T-cell (primary cell): Measurements from ENCODE around the gene MSANTD1. TPM values are rescaled to one million over a fixed set of nuclear protein-coding genes. Genes with fewer than 3 reads are reported as not detected.

Source experiments
- ATAC-seq, 4 experiments: fragments of 200-7000 bp in 3 of 4; fragments of 150-1000 bp in 1 of 4; cut with Tn5 transposase; replicated peaks in 1 of 4; 1 replicate in 3 of 4; 2 replicates in 1 of 4; pipeline ENCODE4 v1.10.0; 2021; ENCODE audit warnings: moderate library complexity in 3 of 4, mild to moderate bottlenecking in 2 of 4, moderate number of reproducible peaks in 1 of 4
- CTCF ChIA-PET, 2 donors: fragments of 300-600 bp; sonication (Branson Sonifier 250); formaldehyde crosslinking; loops; one replicate each; lab custom pipeline; 2022; ENCODE audit warnings: antibody characterized with exemption in 2 of 2; lab: Charles Lee
- POLR2A ChIA-PET, 2 donors: fragments of 300-600 bp; sonication (Branson Sonifier 250); formaldehyde crosslinking; loops; one replicate each; lab custom pipeline; 2022; ENCODE audit warnings: antibody characterized with exemption in 2 of 2; lab: Charles Lee
- DNase-seq, 35 experiments: peaks; one replicate each; pipeline versions ENCODE4 v3.0.0 to v3.0.0-alpha.2; 2013 to 2023
- H3K27ac ChIP-seq: one replicate; pipeline ENCODE4 v1.5.1; 2013; ENCODE audit warnings: low read length
- H3K27me3 ChIP-seq, 2 experiments: replicated peaks in 1 of 2; 1 replicate in 1 of 2; 2 replicates in 1 of 2; pipeline versions ENCODE4 v1.6.1 to v1.7.0; 2013; ENCODE audit warnings: low read length in 1 of 2, mixed read lengths in 1 of 2; ENCODE audit not compliant: control insufficient read depth in 2 of 2, insufficient read depth in 2 of 2; ENCODE audit errors: extremely low read depth in 1 of 2
- H3K36me3 ChIP-seq, 2 donors: 1 replicate in 1 of 2; 2 replicates in 1 of 2; pipeline versions ENCODE4 v1.6.1 to v1.7.0; 2013; ENCODE audit warnings: low read length in 1 of 2; ENCODE audit not compliant: control insufficient read depth in 2 of 2, insufficient read depth in 1 of 2; ENCODE audit errors: extremely low read depth in 1 of 2
- H3K4me1 ChIP-seq, 2 experiments: 1 replicate in 1 of 2; 2 replicates in 1 of 2; pipeline versions ENCODE4 v1.6.1 to v1.7.0; 2013; ENCODE audit warnings: low read length in 2 of 2, mixed read lengths in 1 of 2; ENCODE audit not compliant: insufficient read depth in 2 of 2, control insufficient read depth in 1 of 2; ENCODE audit errors: extremely low read depth in 1 of 2
- H3K4me3 ChIP-seq, 2 donors: 1 replicate in 1 of 2; 2 replicates in 1 of 2; pipeline versions ENCODE4 v1.5.1 to v1.7.0; 2013; ENCODE audit warnings: mild to moderate bottlenecking in 2 of 2, low read length in 1 of 2, moderate library complexity in 1 of 2; ENCODE audit not compliant: control insufficient read depth in 1 of 2; ENCODE audit errors: extremely low read depth in 1 of 2
- H3K9me3 ChIP-seq: 2 replicates; pipeline ENCODE4 v1.7.0; 2013
- H3K27ac Mint-ChIP-seq, 2 donors: one replicate each; pipeline ENCODE4 v1.8.0; 2020 to 2021; ENCODE audit warnings: mild to moderate bottlenecking in 2 of 2, mixed read lengths in 2 of 2
- H3K27me3 Mint-ChIP-seq, 2 donors: one replicate each; pipeline ENCODE4 v1.8.0; 2021 to 2022; ENCODE audit warnings: mixed read lengths in 2 of 2
- H3K36me3 Mint-ChIP-seq: one replicate; pipeline ENCODE4 v1.8.0; 2021; ENCODE audit warnings: mixed read lengths
- H3K4me1 Mint-ChIP-seq, 3 donors: one replicate each; pipeline ENCODE4 v1.8.0; 2020 to 2022; ENCODE audit warnings: mixed read lengths in 3 of 3, mild to moderate bottlenecking in 1 of 3
- H3K4me3 Mint-ChIP-seq, 3 donors: one replicate each; pipeline ENCODE4 v1.8.0; 2020 to 2022; ENCODE audit warnings: mild to moderate bottlenecking in 3 of 3, mixed read lengths in 3 of 3, moderate library complexity in 3 of 3
- H3K9me3 Mint-ChIP-seq, 3 donors: one replicate each; pipeline ENCODE4 v1.8.0; 2020 to 2022; ENCODE audit warnings: mixed read lengths in 3 of 3
- WGBS: methylation state at CpG from one replicate; pipeline ENCODE4 v1.1.5; 2013; ENCODE audit warnings: missing lambda C conversion rate; ENCODE audit not compliant: insufficient coverage; 5-methylcytosine and 5-hydroxymethylcytosine counted together
- total RNA-seq, 35 experiments: library from RNA in 6 of 35; stranded (reverse) in 6 of 35; fragments of 120-200 nt in 1 of 35; gene quantifications; one replicate each; pipeline versions ENCODE4 v1.2.1 to v1.2.4 and lab custom pipeline; 2013 to 2026

MSANTD1 gene
- total RNA-seq, 5 donors from 2014 or later (not counting 1 experiment from before 2014, with no cell fraction given), result 0.60 to 2.5 (median 1.6) TPM

- H3K4me3 Mint-ChIP-seq, result no peak overlapping the region
- Histone ChIP-seq H3K36me3 (peaks cover 6 to 16% of the 10 kb centered on the region in 2 donors), H3K9me3 (no peaks in the 10 kb centered on the region), H3K27me3 (no peaks in the 10 kb centered on the region), H3K4me1 (peaks cover 0 to 12% of the 10 kb centered on the region in 2 experiments), H3K27ac (no peak overlapping the region), H3K4me3 (no peak overlapping the region)
- DNase-seq (no peak), ATAC-seq (no peak)
- no peaks in the 10 kb centered on the region for H3K27me3 Mint-ChIP-seq
- POLR2A ChIA-PET, result no interaction called here
- H3K36me3 Mint-ChIP-seq, result peaks cover under 1% of the 10 kb centered on the region
- CTCF ChIA-PET, result no interaction called here
- H3K9me3 Mint-ChIP-seq, result no peaks in the 10 kb centered on the region
- H3K4me1 Mint-ChIP-seq, result peaks cover 16 to 19% (median 17%) of the 10 kb centered on the region in 3 donors
- no peak overlapping the region for H3K27ac Mint-ChIP-seq
- WGBS, result 91% methylated on average over 6 of the region's 9 CpGs
These were observed 4.2 kb upstream of the MSANTD1 start for GRCh38 chr4:3244747-3245146.

- Mint-ChIP-seq H3K27ac (no peak overlapping the region), H3K4me3 (no peak overlapping the region), H3K4me1 (peaks cover 16 to 19% (median 17%) of the 10 kb centered on the region in 3 donors), H3K27me3 (no peaks in the 10 kb centered on the region), H3K9me3 (no peaks in the 10 kb centered on the region), H3K36me3 (no peaks in the 10 kb centered on the region)
- Histone ChIP-seq H3K4me1 (peaks cover 0 to 12% of the 10 kb centered on the region in 2 experiments), H3K36me3 (peaks cover 4 to 6% of the 10 kb centered on the region in 2 donors), H3K4me3 (no peak overlapping the region), H3K27me3 (no peaks in the 10 kb centered on the region), H3K27ac (no peak overlapping the region), H3K9me3 (no peaks in the 10 kb centered on the region)
- 71% methylated on average over 4 of the region's 6 CpGs for WGBS
- ChIA-PET POLR2A (no interaction called here), CTCF (no interaction called here)
- no peak for DNase-seq
- ATAC-seq, result no peak
These were observed 3.3 kb upstream of the MSANTD1 start for GRCh38 chr4:3245676-3246075.

- Mint-ChIP-seq H3K36me3 (no peaks in the 10 kb centered on the region), H3K27ac (no peak overlapping the region), H3K4me3 (no peak overlapping the region), H3K4me1 (peaks cover 16 to 19% (median 17%) of the 10 kb centered on the region in 3 donors), H3K27me3 (no peaks in the 10 kb centered on the region), H3K9me3 (no peaks in the 10 kb centered on the region)
- no peaks in the 10 kb centered on the region for H3K9me3 ChIP-seq
- H3K4me1 ChIP-seq, result peaks cover 0 to 12% of the 10 kb centered on the region in 2 experiments
- H3K4me3 ChIP-seq, result no peak overlapping the region
- ChIA-PET CTCF (no interaction called here), POLR2A (no interaction called here)
- peaks cover 0 to 2% of the 10 kb centered on the region in 2 donors for H3K36me3 ChIP-seq
- ATAC-seq, result no peak
- DNase-seq, result no peak
- WGBS, result 80% methylated on average over 10 of the region's 16 CpGs
- no peaks in the 10 kb centered on the region for H3K27me3 ChIP-seq
- H3K27ac ChIP-seq, result no peak overlapping the region
These were observed 2.2 kb upstream of the MSANTD1 start for GRCh38 chr4:3246458-3247398.

- no peaks in the 10 kb centered on the region for H3K9me3 Mint-ChIP-seq
- no peak overlapping the region for H3K4me3 Mint-ChIP-seq
- ATAC-seq, result no peak
- ChIA-PET POLR2A (no interaction called here), CTCF (no interaction called here)
- no peaks in the 10 kb centered on the region for H3K36me3 ChIP-seq
- H3K27me3 ChIP-seq, result no peaks in the 10 kb centered on the region
- no peaks in the 10 kb centered on the region for H3K27me3 Mint-ChIP-seq
- DNase-seq, result no peak
- no peak overlapping the region for H3K4me3 ChIP-seq
- no peak overlapping the region for H3K27ac ChIP-seq
- H3K4me1 ChIP-seq, result peaks cover 0 to 12% of the 10 kb centered on the region in 2 experiments
- H3K36me3 Mint-ChIP-seq, result no peaks in the 10 kb centered on the region
- 91% methylated on average over 17 of the region's 21 CpGs for WGBS
- H3K9me3 ChIP-seq, result no peaks in the 10 kb centered on the region
- no peak overlapping the region for H3K27ac Mint-ChIP-seq
- peaks cover 11% of the 10 kb centered on the region in 3 donors for H3K4me1 Mint-ChIP-seq
These were observed 1.4 kb upstream of the MSANTD1 start for GRCh38 chr4:3247399-3248177.

- H3K36me3 ChIP-seq, result no peaks in the 10 kb centered on the region
- peaks cover 5 to 6% (median 6%) of the 10 kb centered on the region in 3 donors for H3K4me1 Mint-ChIP-seq
- no peak overlapping the region for H3K4me3 ChIP-seq
- H3K27me3 ChIP-seq, result no peaks in the 10 kb centered on the region
- POLR2A ChIA-PET, result no interaction called here
- DNase-seq, result no peak
- H3K9me3 Mint-ChIP-seq, result no peaks in the 10 kb centered on the region
- H3K27ac Mint-ChIP-seq, result no peak overlapping the region
- WGBS, result 95% methylated on average over 14 of the region's 14 CpGs
- no peak overlapping the region for H3K4me3 Mint-ChIP-seq
- CTCF ChIA-PET, result no interaction called here
- no peaks in the 10 kb centered on the region for H3K36me3 Mint-ChIP-seq
- ATAC-seq, result no peak
- no peaks in the 10 kb centered on the region for H3K27me3 Mint-ChIP-seq
- H3K4me1 ChIP-seq, result peaks cover 0 to 7% of the 10 kb centered on the region in 2 experiments
- H3K27ac ChIP-seq, result no peak overlapping the region
- H3K9me3 ChIP-seq, result no peaks in the 10 kb centered on the region
These were observed 830 bp upstream of the MSANTD1 start for GRCh38 chr4:3248178-3248480.

- H3K4me3 ChIP-seq, result no peak overlapping the region
- DNase-seq (no peak), ATAC-seq (no peak)
- 86% methylated on average over 18 of the region's 20 CpGs for WGBS
- no peak overlapping the region for H3K27ac Mint-ChIP-seq
- ChIA-PET CTCF (no interaction called here), POLR2A (no interaction called here)
- no peak overlapping the region for H3K27ac ChIP-seq
- peaks cover 0 to 4% of the 10 kb centered on the region in 2 experiments for H3K4me1 ChIP-seq
- no peaks in the 10 kb centered on the region for H3K36me3 ChIP-seq
- no peaks in the 10 kb centered on the region for H3K27me3 Mint-ChIP-seq
- H3K27me3 ChIP-seq, result no peaks in the 10 kb centered on the region
- no peak overlapping the region for H3K4me3 Mint-ChIP-seq
- H3K9me3 ChIP-seq, result no peaks in the 10 kb centered on the region
- no peaks in the 10 kb centered on the region for H3K36me3 Mint-ChIP-seq
- no peaks in the 10 kb centered on the region for H3K4me1 Mint-ChIP-seq
- H3K9me3 Mint-ChIP-seq, result no peaks in the 10 kb centered on the region
These were observed 915 bp downstream of the MSANTD1 start for GRCh38 chr4:3249711-3250437.
